ENCODE data around the gene ADARB1. TPM values are rescaled to one million over a fixed set of nuclear protein-coding genes. Genes with fewer than 3 reads are reported as not detected.

The ADARB1 gene
- total RNA-seq, 2 experiments from 2014 or later = 32.8 to 37.7 TPM

DNA sequence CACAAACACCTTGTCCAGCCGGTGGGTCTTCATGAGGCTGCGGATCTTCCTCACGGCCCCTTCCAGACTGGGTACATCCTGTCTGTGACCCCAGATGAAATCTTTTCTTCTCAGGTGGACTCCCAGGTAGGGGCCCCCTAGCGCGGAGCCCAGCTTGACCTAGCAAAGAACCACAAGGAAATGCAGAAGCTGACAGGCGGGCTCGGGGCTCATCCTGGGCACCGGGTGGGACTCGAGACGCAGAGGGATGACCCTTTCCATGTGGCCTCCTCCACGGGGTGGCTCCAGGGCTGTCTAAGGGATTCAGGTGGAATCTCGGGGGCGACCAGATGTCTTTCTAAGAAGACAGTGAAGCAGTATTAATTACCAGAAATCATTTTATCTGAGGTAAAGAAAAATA is 195.5 kb downstream of the ADARB1 start:
- intact Hi-C loops (cut with DNase I, micrococcal nuclease) = loop anchor here in 1 of 2 experiments (5.0 kb wide), 2 partner anchors 43 to 118 kb away; no protein-coding TSS in a partner anchor
- peaks cover 21% of the 10 kb centered on the region for H3K36me3 Mint-ChIP-seq (ENCODE audit: low read depth)
- no peak overlapping the region for H3K27ac Mint-ChIP-seq
- CTCF ChIA-PET = no interaction called here
- no peaks in the 10 kb centered on the region for H3K27me3 Mint-ChIP-seq
- peaks cover 16% of the 10 kb centered on the region for H3K4me1 Mint-ChIP-seq
- H3K9me3 Mint-ChIP-seq (ENCODE audit: low read depth) = peaks cover 2% of the 10 kb centered on the region
- ATAC-seq (no peak), DNase-seq (no peak)
- POLR2A ChIA-PET = no interaction called here
- no peak overlapping the region for H3K4me3 Mint-ChIP-seq

- ChIA-PET POLR2A (no interaction called here), CTCF (no interaction called here)
- intact Hi-C loops (cut with DNase I, micrococcal nuclease) = loop anchor here in 1 of 2 experiments (5.0 kb wide), 1 partner anchor 118 kb away; no protein-coding TSS in a partner anchor
- H3K27ac Mint-ChIP-seq = no peak overlapping the region
- peak; percentile 47 for DNase-seq
- H3K36me3 Mint-ChIP-seq (ENCODE audit: low read depth) = peaks cover 21% of the 10 kb centered on the region
- peaks cover 16% of the 10 kb centered on the region for H3K4me1 Mint-ChIP-seq
- H3K4me3 Mint-ChIP-seq = no peak overlapping the region
- H3K27me3 Mint-ChIP-seq = no peaks in the 10 kb centered on the region
- H3K9me3 Mint-ChIP-seq (ENCODE audit: low read depth) = peaks cover 2% of the 10 kb centered on the region
- no peak for ATAC-seq
These were observed 196.0 kb downstream of the ADARB1 start for GRCh38 chr21:45270306-45270821.

Other genes with a start within 250 kb of the ADARB1 start
- 10 to 100 TPM; 34.8 to 44.3 TPM for gene PTTG1IP, start 200.9 kb upstream of the ADARB1 start, total RNA-seq
- 100 to 1,000 TPM; 217 to 250 TPM for gene ITGB2, start 153.7 kb upstream of the ADARB1 start, total RNA-seq
- 10 to 100 TPM; 60.8 to 68.8 TPM for gene SLX9, start 134.6 kb upstream of the ADARB1 start, total RNA-seq
- gene POFUT2, start 213.3 kb downstream of the ADARB1 start, total RNA-seq = 10 to 100 TPM; 14.7 to 14.9 TPM